ENCODE measurements around the gene SMYD3.

The SMYD3 gene

GRCh38 chr1:246515390-246516005 is 8.4 kb upstream of the SMYD3 start:
- no peak for DNase-seq (ENCODE audit: low read depth, low spot score)

- no peak for DNase-seq (ENCODE audit: low read depth, low spot score)
Observed at GRCh38 chr1:246513619-246514343, 6.7 kb upstream of the SMYD3 start.

GRCh38 chr1:246513041-246513440 is 6.0 kb upstream of the SMYD3 start:
- no peak for DNase-seq (ENCODE audit: low read depth, low spot score)

- DNase-seq (ENCODE audit: low read depth, low spot score) = no peak
Observed at GRCh38 chr1:246512635-246513034, 5.6 kb upstream of the SMYD3 start.

GRCh38 chr1:246512230-246512629 is 5.2 kb upstream of the SMYD3 start:
- DNase-seq (ENCODE audit: low read depth, low spot score) = no peak

GRCh38 chr1:246511203-246511602 is 4.1 kb upstream of the SMYD3 start:
- no peak for DNase-seq (ENCODE audit: low read depth, low spot score)

- no peak for DNase-seq (ENCODE audit: low read depth, low spot score)
Observed at GRCh38 chr1:246510147-246511030, 3.3 kb upstream of the SMYD3 start.

GRCh38 chr1:246508897-246509688 is 2.0 kb upstream of the SMYD3 start:
- peak; percentile 5 for DNase-seq (ENCODE audit: low read depth, low spot score)

GRCh38 chr1:246506367-246506673 is 759 bp downstream of the SMYD3 start:
- peak; percentile 22 for DNase-seq (ENCODE audit: low read depth, low spot score)

- no peak for DNase-seq (ENCODE audit: low read depth, low spot score)
Observed at GRCh38 chr1:246503341-246503740, 3.7 kb downstream of the SMYD3 start.

GRCh38 chr1:246497331-246497915 is 9.7 kb downstream of the SMYD3 start:
- no peak for DNase-seq (ENCODE audit: low read depth, low spot score)

GRCh38 chr1:246492611-246493245 is 14.4 kb downstream of the SMYD3 start:
- peak; percentile 68 for DNase-seq (ENCODE audit: low read depth, low spot score)

GRCh38 chr1:246491551-246492053 is 15.5 kb downstream of the SMYD3 start:
- DNase-seq (ENCODE audit: low read depth, low spot score) = no peak

GRCh38 chr1:246488674-246489073 is 18.4 kb downstream of the SMYD3 start:
- no peak for DNase-seq (ENCODE audit: low read depth, low spot score)

- no peak for DNase-seq (ENCODE audit: low read depth, low spot score)
Observed at GRCh38 chr1:246483569-246483933, 23.5 kb downstream of the SMYD3 start.

- no peak for DNase-seq (ENCODE audit: low read depth, low spot score)
Observed at GRCh38 chr1:246482805-246483568, 24.1 kb downstream of the SMYD3 start.

- no peak for DNase-seq (ENCODE audit: low read depth, low spot score)
Observed at GRCh38 chr1:246479061-246479460, 28.0 kb downstream of the SMYD3 start.

GRCh38 chr1:246477634-246478033 is 29.4 kb downstream of the SMYD3 start:
- no peak for DNase-seq (ENCODE audit: low read depth, low spot score)

GRCh38 chr1:246476771-246477170 is 30.3 kb downstream of the SMYD3 start:
- no peak for DNase-seq (ENCODE audit: low read depth, low spot score)

GRCh38 chr1:246471688-246472087 is 35.4 kb downstream of the SMYD3 start:
- no peak for DNase-seq (ENCODE audit: low read depth, low spot score)
